Skeletal muscle tissue (tissue), 4 donors: Measurements from ENCODE around the gene PRDM16. TPM values are rescaled to one million over a fixed set of nuclear protein-coding genes. Genes with fewer than 3 reads are reported as not detected.

Experiments used
- H3K27ac ChIP-seq: one replicate; pipeline ENCODE4 v1.7.0; 2013; ENCODE audit warnings: mild to moderate bottlenecking, low read depth, low read length, inconsistent platforms
- H3K27me3 ChIP-seq, 3 donors: one replicate each; pipeline ENCODE4 v1.7.0; 2013; ENCODE audit warnings: low read length in 3 of 3; ENCODE audit not compliant: control insufficient read depth in 3 of 3, insufficient read depth in 3 of 3
- H3K36me3 ChIP-seq, 3 donors: one replicate each; pipeline ENCODE4 v1.7.0; 2013; ENCODE audit warnings: low read length in 3 of 3; ENCODE audit not compliant: control insufficient read depth in 3 of 3, insufficient read depth in 3 of 3
- H3K4me1 ChIP-seq, 3 donors: one replicate each; pipeline ENCODE4 v1.7.0; 2013; ENCODE audit warnings: low read length in 3 of 3, mild to moderate bottlenecking in 3 of 3; ENCODE audit not compliant: control insufficient read depth in 3 of 3, insufficient read depth in 3 of 3
- H3K4me3 ChIP-seq, 3 donors: one replicate each; pipeline ENCODE4 v1.7.0; 2013; ENCODE audit warnings: low read length in 3 of 3
- H3K9ac ChIP-seq, 3 donors: one replicate each; pipeline ENCODE4 v1.7.0; 2013; ENCODE audit warnings: low read length in 3 of 3, mild to moderate bottlenecking in 3 of 3, moderate library complexity in 2 of 3, low read depth in 1 of 3
- H3K9me3 ChIP-seq, 3 donors: one replicate each; pipeline ENCODE4 v1.7.0; 2013; ENCODE audit warnings: low read length in 3 of 3; ENCODE audit not compliant: control insufficient read depth in 3 of 3
- total RNA-seq: library from RNA; depleted of rRNA; stranded (reverse); fragments of >200 nt; gene quantifications from one replicate; pipeline ENCODE4 v1.2.3, GENCODE V29; 2014
- donor health status: Osteomylitis.

Gene PRDM16
- total RNA-seq, 1 donor from 2014 or later = 4.7 TPM

GRCh38 chr1:3067301-3067670 is 1.7 kb upstream of the PRDM16 start:
- H3K27me3 ChIP-seq = peaks cover 63 to 74% (median 69%) of the 10 kb centered on the region in 3 donors
- H3K27ac ChIP-seq = no peak overlapping the region
- no peak overlapping the region for H3K4me3 ChIP-seq
- peaks cover 0 to 9% (median 7%) of the 10 kb centered on the region in 3 donors for H3K4me1 ChIP-seq
- H3K9me3 ChIP-seq = no peaks in the 10 kb centered on the region
- H3K36me3 ChIP-seq = no peaks in the 10 kb centered on the region
- H3K9ac ChIP-seq = no peak overlapping the region

- H3K9me3 ChIP-seq = no peaks in the 10 kb centered on the region
- H3K9ac ChIP-seq = peak overlapping the region in 1 of 3 donors; percentile 45
- H3K36me3 ChIP-seq = no peaks in the 10 kb centered on the region
- peaks cover 66 to 76% (median 74%) of the 10 kb centered on the region in 3 donors for H3K27me3 ChIP-seq
- H3K27ac ChIP-seq = no peak overlapping the region
- H3K4me1 ChIP-seq = peaks cover 0 to 9% (median 7%) of the 10 kb centered on the region in 3 donors
- H3K4me3 ChIP-seq = peak overlapping the region in 1 of 3 donors; percentile 22
Observed at GRCh38 chr1:3067671-3068563, 1.1 kb upstream of the PRDM16 start.

GRCh38 chr1:3069491-3070308 is 697 bp downstream of the PRDM16 start:
- Histone ChIP-seq H3K9ac (peak overlapping the region in 2 of 3 donors; percentile 23 to 54), H3K36me3 (no peaks in the 10 kb centered on the region), H3K4me1 (peaks cover 0 to 9% (median 7%) of the 10 kb centered on the region in 3 donors), H3K27me3 (peaks cover 66 to 71% (median 69%) of the 10 kb centered on the region in 3 donors), H3K27ac (no peak overlapping the region), H3K4me3 (peak overlapping the region; percentile 23 to 72 (median 67)), H3K9me3 (no peaks in the 10 kb centered on the region)

- H3K27ac ChIP-seq = no peak overlapping the region
- peaks cover 0 to 9% (median 7%) of the 10 kb centered on the region in 3 donors for H3K4me1 ChIP-seq
- peaks cover 61 to 66% (median 65%) of the 10 kb centered on the region in 3 donors for H3K27me3 ChIP-seq
- H3K9ac ChIP-seq = peak overlapping the region in 1 of 3 donors; percentile 64
- no peaks in the 10 kb centered on the region for H3K36me3 ChIP-seq
- H3K9me3 ChIP-seq = no peaks in the 10 kb centered on the region
- H3K4me3 ChIP-seq = peak overlapping the region in 2 of 3 donors; percentile 67 to 72
Observed at GRCh38 chr1:3070309-3070643, 1.3 kb downstream of the PRDM16 start.

GRCh38 chr1:3070644-3071564 is 1.9 kb downstream of the PRDM16 start:
- Histone ChIP-seq H3K27ac (no peak overlapping the region), H3K4me1 (peaks cover 0 to 9% (median 7%) of the 10 kb centered on the region in 3 donors)

GRCh38 chr1:3071565-3072390 is 2.8 kb downstream of the PRDM16 start:
- Histone ChIP-seq H3K27me3 (peaks cover 57 to 61% (median 57%) of the 10 kb centered on the region in 3 donors), H3K9ac (peak overlapping the region in 1 of 3 donors; percentile 45), H3K4me1 (peaks cover 0 to 9% (median 7%) of the 10 kb centered on the region in 3 donors), H3K27ac (no peak overlapping the region), H3K36me3 (no peaks in the 10 kb centered on the region), H3K9me3 (no peaks in the 10 kb centered on the region), H3K4me3 (no peak overlapping the region)

More at GRCh38 chr1:3070644-3071564, 1.9 kb downstream of the PRDM16 start:
- Histone ChIP-seq H3K27me3 (peaks cover 59 to 64% (median 60%) of the 10 kb centered on the region in 3 donors), H3K36me3 (no peaks in the 10 kb centered on the region), H3K9me3 (no peaks in the 10 kb centered on the region), H3K4me3 (peak overlapping the region in 2 of 3 donors; percentile 32 to 49), H3K9ac (peak overlapping the region in 2 of 3 donors; percentile 51 to 64)

- Histone ChIP-seq H3K9me3 (no peaks in the 10 kb centered on the region), H3K4me3 (no peak overlapping the region), H3K9ac (peak overlapping the region in 1 of 3 donors; percentile 25), H3K27me3 (peaks cover 49 to 61% (median 49%) of the 10 kb centered on the region in 3 donors), H3K27ac (no peak overlapping the region), H3K4me1 (peaks cover 0 to 8% (median 6%) of the 10 kb centered on the region in 3 donors), H3K36me3 (no peaks in the 10 kb centered on the region)
Observed at GRCh38 chr1:3072391-3073185, 3.6 kb downstream of the PRDM16 start.

GRCh38 chr1:3073186-3073488 is 4.1 kb downstream of the PRDM16 start:
- Histone ChIP-seq H3K9me3 (no peaks in the 10 kb centered on the region), H3K27me3 (peaks cover 44 to 59% (median 44%) of the 10 kb centered on the region in 3 donors), H3K27ac (no peak overlapping the region), H3K4me3 (no peak overlapping the region), H3K4me1 (peaks cover 0 to 6% (median 3%) of the 10 kb centered on the region in 3 donors), H3K36me3 (no peaks in the 10 kb centered on the region), H3K9ac (no peak overlapping the region)
